ENCODE measurements around the gene MACROD2.

The MACROD2 gene

DNA sequence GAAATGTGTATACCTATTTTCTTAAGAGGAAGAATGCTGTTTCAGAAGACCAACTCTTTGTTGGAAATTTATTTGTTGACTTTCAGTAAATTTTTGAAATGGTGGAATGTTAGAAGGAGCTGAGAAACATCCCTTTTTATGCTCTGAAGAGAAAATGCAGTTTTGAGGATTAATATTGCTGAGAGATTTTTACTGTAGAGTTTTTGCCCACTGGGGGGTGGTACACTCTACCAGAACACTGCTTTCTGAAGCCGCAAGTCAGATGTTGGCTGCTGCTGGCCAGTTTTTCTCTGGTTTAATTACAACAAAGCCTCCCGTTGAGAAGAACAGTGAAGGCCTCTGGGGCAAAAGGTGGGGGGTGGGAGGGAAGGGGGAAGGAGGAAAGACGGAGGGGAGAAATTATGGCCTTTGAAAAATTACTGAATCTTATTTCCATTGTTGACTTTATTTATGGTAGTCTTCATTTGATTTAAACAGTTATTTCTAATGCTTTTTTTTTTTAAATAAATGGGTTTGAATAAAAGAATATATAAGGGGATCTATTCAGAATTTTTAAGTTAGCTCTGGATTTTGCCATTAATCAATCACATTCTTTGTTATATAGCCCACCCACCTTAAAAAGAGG lies 339.1 kb downstream of the MACROD2 start:
- no peak overlapping the region for H3K4me3 ChIP-seq (ENCODE audit: insufficient read depth, low read length, poor library complexity, severe bottlenecking)
- H3K27ac ChIP-seq (ENCODE audit: low read depth, low read length), result no peak overlapping the region
- no peaks in the 10 kb centered on the region for H3F3A ChIP-seq (ENCODE audit: insufficient read depth)
- H4K20me1 ChIP-seq (ENCODE audit: low read depth, low read length), result no peaks in the 10 kb centered on the region
- H3K4me2 ChIP-seq (ENCODE audit: low read depth, low read length, poor library complexity, severe bottlenecking), result no peak overlapping the region
- H3K79me2 ChIP-seq (ENCODE audit: insufficient read depth, low read length), result no peaks in the 10 kb centered on the region
- H2AFZ ChIP-seq (ENCODE audit: low read depth, low read length, severe bottlenecking), result no peak overlapping the region
- H3K9me3 ChIP-seq (ENCODE audit: insufficient read depth, low read length), result no peaks in the 10 kb centered on the region
- no peak overlapping the region for H3K9ac ChIP-seq (ENCODE audit: low read length)
- H3K9me2 ChIP-seq (replicated peaks; ENCODE audit: insufficient read depth, low read length), result no peaks in the 10 kb centered on the region
- H3K36me3 ChIP-seq (ENCODE audit: low read length), result no peaks in the 10 kb centered on the region
- no peak for TF ChIP-seq EZH2phosphoT487 (conservative IDR thresholded peaks at IDR 0.05; ENCODE audit: low read length)
- TF ChIP-seq, protein P1, sequence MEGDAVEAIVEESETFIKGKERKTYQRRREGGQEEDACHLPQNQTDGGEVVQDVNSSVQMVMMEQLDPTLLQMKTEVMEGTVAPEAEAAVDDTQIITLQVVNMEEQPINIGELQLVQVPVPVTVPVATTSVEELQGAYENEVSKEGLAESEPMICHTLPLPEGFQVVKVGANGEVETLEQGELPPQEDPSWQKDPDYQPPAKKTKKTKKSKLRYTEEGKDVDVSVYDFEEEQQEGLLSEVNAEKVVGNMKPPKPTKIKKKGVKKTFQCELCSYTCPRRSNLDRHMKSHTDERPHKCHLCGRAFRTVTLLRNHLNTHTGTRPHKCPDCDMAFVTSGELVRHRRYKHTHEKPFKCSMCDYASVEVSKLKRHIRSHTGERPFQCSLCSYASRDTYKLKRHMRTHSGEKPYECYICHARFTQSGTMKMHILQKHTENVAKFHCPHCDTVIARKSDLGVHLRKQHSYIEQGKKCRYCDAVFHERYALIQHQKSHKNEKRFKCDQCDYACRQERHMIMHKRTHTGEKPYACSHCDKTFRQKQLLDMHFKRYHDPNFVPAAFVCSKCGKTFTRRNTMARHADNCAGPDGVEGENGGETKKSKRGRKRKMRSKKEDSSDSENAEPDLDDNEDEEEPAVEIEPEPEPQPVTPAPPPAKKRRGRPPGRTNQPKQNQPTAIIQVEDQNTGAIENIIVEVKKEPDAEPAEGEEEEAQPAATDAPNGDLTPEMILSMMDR (IDR thresholded peaks at IDR 0.05; ENCODE audit: insufficient read depth, low read length, poor library complexity, severe bottlenecking), result no peak
- H3K27me3 ChIP-seq (ENCODE audit: low read length), result no peaks in the 10 kb centered on the region

- Histone ChIP-seq H3K9ac (ENCODE audit: low read length) (no peak overlapping the region), H3K4me3 (ENCODE audit: insufficient read depth, low read length, poor library complexity, severe bottlenecking) (no peak overlapping the region), H3K36me3 (ENCODE audit: low read length) (no peaks in the 10 kb centered on the region), H3K9me2 (replicated peaks; ENCODE audit: insufficient read depth, low read length) (no peaks in the 10 kb centered on the region), H2AFZ (ENCODE audit: low read depth, low read length, severe bottlenecking) (no peak overlapping the region), H3F3A (ENCODE audit: insufficient read depth) (no peaks in the 10 kb centered on the region), H3K9me3 (ENCODE audit: insufficient read depth, low read length) (no peaks in the 10 kb centered on the region), H3K79me2 (ENCODE audit: insufficient read depth, low read length) (no peaks in the 10 kb centered on the region), H3K4me2 (ENCODE audit: low read depth, low read length, poor library complexity, severe bottlenecking) (no peak overlapping the region), H4K20me1 (ENCODE audit: low read depth, low read length) (no peaks in the 10 kb centered on the region), H3K27me3 (ENCODE audit: low read length) (no peaks in the 10 kb centered on the region), H3K27ac (ENCODE audit: low read depth, low read length) (no peak overlapping the region)
- TF ChIP-seq EZH2phosphoT487 (conservative IDR thresholded peaks at IDR 0.05; ENCODE audit: low read length), result no peak
- TF ChIP-seq, protein P1 (IDR thresholded peaks at IDR 0.05; ENCODE audit: insufficient read depth, low read length, poor library complexity, severe bottlenecking), result no peak
Measured at GRCh38 chr20:14335052-14335451, 339.7 kb downstream of the MACROD2 start.

GRCh38 chr20:14336686-14337085 lies 341.4 kb downstream of the MACROD2 start:
- no peaks in the 10 kb centered on the region for H3F3A ChIP-seq (ENCODE audit: insufficient read depth)
- H4K20me1 ChIP-seq (ENCODE audit: low read depth, low read length), result no peaks in the 10 kb centered on the region
- no peak overlapping the region for H3K4me2 ChIP-seq (ENCODE audit: low read depth, low read length, poor library complexity, severe bottlenecking)
- no peaks in the 10 kb centered on the region for H3K9me3 ChIP-seq (ENCODE audit: insufficient read depth, low read length)
- H3K9ac ChIP-seq (ENCODE audit: low read length), result no peak overlapping the region
- H3K9me2 ChIP-seq (replicated peaks; ENCODE audit: insufficient read depth, low read length), result no peaks in the 10 kb centered on the region
- no peak overlapping the region for H2AFZ ChIP-seq (ENCODE audit: low read depth, low read length, severe bottlenecking)
- H3K79me2 ChIP-seq (ENCODE audit: insufficient read depth, low read length), result no peaks in the 10 kb centered on the region
- H3K27me3 ChIP-seq (ENCODE audit: low read length), result no peaks in the 10 kb centered on the region
- no peak overlapping the region for H3K4me3 ChIP-seq (ENCODE audit: insufficient read depth, low read length, poor library complexity, severe bottlenecking)
- TF ChIP-seq, protein P1 (IDR thresholded peaks at IDR 0.05; ENCODE audit: insufficient read depth, low read length, poor library complexity, severe bottlenecking), result no peak
- TF ChIP-seq EZH2phosphoT487 (conservative IDR thresholded peaks at IDR 0.05; ENCODE audit: low read length), result no peak
- H3K36me3 ChIP-seq (ENCODE audit: low read length), result no peaks in the 10 kb centered on the region
- no peak overlapping the region for H3K27ac ChIP-seq (ENCODE audit: low read depth, low read length)
